ENCODE measurements around the gene GPR137. TPM values are rescaled to one million over a fixed set of nuclear protein-coding genes. Genes with fewer than 3 reads are reported as not detected.

The GPR137 gene
- total RNA-seq, 3 donors from 2014 or later (not counting 1 experiment from before 2014, with no cell fraction given) = 29.1 to 61.3 (median 34.4) TPM

GRCh38 chr11:64238999-64239398 is 46.6 kb upstream of the GPR137 start:
- no peaks in the 10 kb centered on the region for H3K9me3 ChIP-seq (ENCODE audit: control insufficient read depth, insufficient read depth, low read length)
- Mint-ChIP-seq H3K9me3 (no peaks in the 10 kb centered on the region), H3K27ac (peak overlapping the region; percentile 98 to 99), H3K27me3 (ENCODE audit: low read depth in 2 of 2) (no peaks in the 10 kb centered on the region), H3K4me3 (no peak overlapping the region), H3K36me3 (no peaks in the 10 kb centered on the region), H3K4me1 (peaks cover 13 to 47% of the 10 kb centered on the region in 2 donors)
- DNase-seq (no peak), ATAC-seq (no peak)
- no peak for TF ChIP-seq CTCF (IDR thresholded peaks at IDR 0.05)
- H3K27me3 ChIP-seq (ENCODE audit: control insufficient read depth, insufficient read depth, low read length) = no peaks in the 10 kb centered on the region
- peaks cover 12% of the 10 kb centered on the region for H3K36me3 ChIP-seq (ENCODE audit: control insufficient read depth, insufficient read depth, low read length)
- peaks cover 64% of the 10 kb centered on the region for H3K4me1 ChIP-seq (ENCODE audit: control insufficient read depth, insufficient read depth, low read length)
- intact Hi-C loops (cut with micrococcal nuclease) = no loop called here
- H3K4me3 ChIP-seq (ENCODE audit: low read length) = no peak overlapping the region
- 70% methylated on average over 5 of the region's 5 CpGs for WGBS (ENCODE audit: insufficient coverage)
- peak overlapping the region; percentile 47 for H3K27ac ChIP-seq (ENCODE audit: low read length)

GRCh38 chr11:64239662-64240434 is 45.8 kb upstream of the GPR137 start:
- WGBS (ENCODE audit: insufficient coverage) = 60% methylated on average over 11 of the region's 11 CpGs
- intact Hi-C loops (cut with micrococcal nuclease) = loop anchor here (2.0 kb wide), 1 partner anchor 29 kb away; no protein-coding TSS in a partner anchor
- peak overlapping the region; percentile 98 for H3K27ac ChIP-seq (ENCODE audit: low read length)
- no peak for DNase-seq
- ATAC-seq = no peak
- H3K9me3 Mint-ChIP-seq = no peaks in the 10 kb centered on the region
- H3K27me3 Mint-ChIP-seq (ENCODE audit: low read depth in 2 of 2) = no peaks in the 10 kb centered on the region
- peaks cover 15% of the 10 kb centered on the region for H3K36me3 ChIP-seq (ENCODE audit: control insufficient read depth, insufficient read depth, low read length)
- H3K9me3 ChIP-seq (ENCODE audit: control insufficient read depth, insufficient read depth, low read length) = no peaks in the 10 kb centered on the region
- peak overlapping the region; percentile 65 for H3K4me3 ChIP-seq (ENCODE audit: low read length)
- no peak for TF ChIP-seq CTCF (IDR thresholded peaks at IDR 0.05)
- peak overlapping the region; percentile 96 for H3K4me3 Mint-ChIP-seq
- peak overlapping the region; percentile 98 to 99 for H3K27ac Mint-ChIP-seq
- H3K4me1 Mint-ChIP-seq = peaks cover 13 to 46% of the 10 kb centered on the region in 2 donors
- H3K27me3 ChIP-seq (ENCODE audit: control insufficient read depth, insufficient read depth, low read length) = no peaks in the 10 kb centered on the region
- no peaks in the 10 kb centered on the region for H3K36me3 Mint-ChIP-seq
- peaks cover 66% of the 10 kb centered on the region for H3K4me1 ChIP-seq (ENCODE audit: control insufficient read depth, insufficient read depth, low read length)

- TF ChIP-seq CTCF (IDR thresholded peaks at IDR 0.05) = no peak
- H3K4me1 Mint-ChIP-seq = peaks cover 8 to 44% of the 10 kb centered on the region in 2 donors
- H3K9me3 Mint-ChIP-seq = no peaks in the 10 kb centered on the region
- Histone ChIP-seq H3K9me3 (ENCODE audit: control insufficient read depth, insufficient read depth, low read length) (no peaks in the 10 kb centered on the region), H3K4me3 (ENCODE audit: low read length) (peak within 1 kb of the TSS; percentile 79), H3K4me1 (ENCODE audit: control insufficient read depth, insufficient read depth, low read length) (peaks cover 66% of the 10 kb centered on the region), H3K36me3 (ENCODE audit: control insufficient read depth, insufficient read depth, low read length) (peaks cover 15% of the 10 kb centered on the region), H3K27me3 (ENCODE audit: control insufficient read depth, insufficient read depth, low read length) (no peaks in the 10 kb centered on the region), H3K27ac (ENCODE audit: low read length) (peak within 1 kb of the TSS; percentile 98)
- WGBS (ENCODE audit: insufficient coverage) = 1% methylated on average over 58 of the region's 58 CpGs
- H3K36me3 Mint-ChIP-seq = no peaks in the 10 kb centered on the region
- peak within 1 kb of the TSS; percentile 98 to 99 for H3K27ac Mint-ChIP-seq
- no peaks in the 10 kb centered on the region for H3K27me3 Mint-ChIP-seq (ENCODE audit: low read depth in 2 of 2)
- intact Hi-C loops (cut with micrococcal nuclease) = loop anchor here (1.0 to 2.0 kb wide), 5 partner anchors 10 to 65 kb away; partner anchors contain the start of genes DNAJC4, ESRRA and GPR137
- peak within 1 kb of the TSS; percentile 96 for H3K4me3 Mint-ChIP-seq
- ATAC-seq = peak; percentile 65 to 84 (median 73)
- DNase-seq = peak; percentile 98 to 99
These were observed 45.0 kb upstream of the GPR137 start, which contains the start of gene FKBP2 for GRCh38 chr11:64240435-64241240. FKBP2 (plus strand) TSS chr11:64241095; CDS start chr11:64242388, 1,293 bp downstream.

All from natural killer cell (primary cell).